Germinal center (tissue), 1 donor: ENCODE results near the gene PELI2.

Experiments used
- DNase-seq: peaks from one replicate; pipeline ENCODE4 v3.0.0; 2012; ENCODE audit warnings: mixed read lengths, low spot score

The PELI2 gene

DNA sequence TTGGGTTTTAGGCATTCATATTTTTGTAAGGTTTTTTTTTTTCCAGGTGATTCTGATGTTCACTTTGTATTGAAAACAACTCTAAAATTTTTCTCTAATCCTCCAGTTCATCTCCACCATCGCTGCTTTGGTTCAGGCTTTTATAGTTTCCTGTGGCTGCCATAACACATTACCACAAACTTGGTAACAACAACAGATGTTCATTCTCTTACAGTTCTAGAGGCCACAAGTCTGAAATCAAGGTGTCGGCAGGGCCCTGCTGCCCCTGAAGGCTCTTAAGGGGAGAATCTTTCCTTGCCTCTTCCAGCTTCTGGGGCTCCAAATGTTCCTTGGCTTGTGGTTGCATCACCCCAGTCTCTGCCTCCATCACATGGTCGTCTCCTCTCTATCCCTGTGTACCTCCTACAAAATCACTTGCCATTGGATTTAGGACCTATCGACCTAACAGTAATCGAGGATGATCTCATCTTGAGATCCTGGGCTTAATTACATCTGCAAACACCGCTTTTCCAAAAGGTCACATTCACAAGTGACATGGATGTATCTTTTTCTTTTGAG lies 55.2 kb downstream of the PELI2 start:
- DNase-seq: no peak

- no peak for DNase-seq
These were observed 57.6 kb downstream of the PELI2 start for GRCh38 chr14:56175773-56176172.

DNA sequence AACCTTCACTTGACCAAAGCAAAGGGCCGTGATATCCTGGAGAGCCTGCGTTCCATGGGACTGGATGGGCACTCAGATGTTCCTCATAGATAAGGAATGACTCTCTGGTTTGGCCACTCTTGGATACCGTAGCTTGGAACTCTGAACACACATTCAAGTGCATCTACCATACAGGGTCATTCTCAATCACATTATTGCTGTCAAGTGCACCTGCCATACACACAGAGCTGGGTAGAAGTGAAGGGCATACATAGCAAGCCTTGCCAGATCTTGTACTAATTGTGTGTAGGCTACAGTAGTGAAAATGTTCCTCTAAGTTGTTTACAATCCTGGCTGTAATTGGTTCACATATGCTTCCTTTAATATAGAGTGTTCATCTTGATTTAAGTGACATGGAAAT lies 58.3 kb downstream of the PELI2 start:
- no peak for DNase-seq

DNA sequence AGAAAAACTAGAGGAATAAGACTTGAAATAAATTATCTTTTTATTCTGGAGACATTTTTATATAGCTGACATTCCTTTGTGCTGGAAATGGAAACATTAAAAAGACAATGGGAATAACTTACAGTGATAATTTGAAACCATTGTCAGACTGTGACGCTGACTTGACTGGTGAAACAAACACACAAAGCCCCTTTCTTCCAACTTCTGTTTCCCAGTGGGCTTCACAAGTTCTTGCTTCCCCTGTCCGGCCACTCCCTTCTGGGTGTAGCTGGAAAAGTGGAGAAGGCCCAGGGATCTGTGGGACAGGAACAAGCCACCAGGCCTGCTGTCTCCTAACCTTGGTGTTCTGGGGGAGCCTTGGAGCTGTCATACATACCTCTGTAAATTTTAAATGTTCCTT lies 58.8 kb downstream of the PELI2 start:
- no peak for DNase-seq

DNA sequence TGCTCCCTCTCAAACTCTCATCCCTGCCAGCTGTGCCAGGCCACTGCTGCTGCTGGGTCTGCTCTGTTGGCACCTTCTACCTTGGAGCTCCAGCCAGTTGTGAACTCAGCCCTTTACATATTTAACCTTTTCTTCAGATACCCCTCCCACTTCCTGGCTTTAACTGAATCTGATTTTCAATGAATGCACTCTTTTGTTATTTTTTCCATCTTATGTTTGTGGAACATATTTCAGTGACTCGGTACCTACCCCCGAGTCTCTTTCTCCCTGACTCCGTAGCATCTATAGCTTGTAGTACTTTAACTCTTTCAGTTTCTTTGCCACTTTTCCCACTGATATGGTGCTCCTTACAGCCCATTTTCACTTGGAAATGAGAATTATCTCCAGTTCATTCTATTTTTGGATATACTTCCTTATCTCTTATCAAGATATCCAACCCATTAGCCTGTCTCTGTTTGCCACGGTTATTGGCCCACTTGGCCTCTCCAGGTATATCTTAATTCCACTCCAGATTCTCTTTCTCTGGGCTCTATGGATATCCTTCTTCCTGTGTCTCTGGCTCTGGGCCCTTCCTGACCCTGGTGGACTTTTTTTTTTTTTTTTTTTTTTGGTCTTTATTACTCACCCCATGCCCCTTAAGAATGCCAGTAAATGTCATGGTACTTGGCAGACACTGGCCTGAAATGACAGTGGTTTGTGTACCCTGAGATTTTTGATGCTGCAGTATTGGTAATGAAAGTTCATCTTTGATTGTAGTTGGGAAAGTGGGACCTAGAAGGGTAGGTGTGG lies 62.7 kb downstream of the PELI2 start:
- no peak for DNase-seq

GRCh38 chr14:56181681-56182085 lies 63.5 kb downstream of the PELI2 start:
- DNase-seq: no peak

- no peak for DNase-seq
These were observed 64.2 kb downstream of the PELI2 start for GRCh38 chr14:56182410-56182809.

DNA sequence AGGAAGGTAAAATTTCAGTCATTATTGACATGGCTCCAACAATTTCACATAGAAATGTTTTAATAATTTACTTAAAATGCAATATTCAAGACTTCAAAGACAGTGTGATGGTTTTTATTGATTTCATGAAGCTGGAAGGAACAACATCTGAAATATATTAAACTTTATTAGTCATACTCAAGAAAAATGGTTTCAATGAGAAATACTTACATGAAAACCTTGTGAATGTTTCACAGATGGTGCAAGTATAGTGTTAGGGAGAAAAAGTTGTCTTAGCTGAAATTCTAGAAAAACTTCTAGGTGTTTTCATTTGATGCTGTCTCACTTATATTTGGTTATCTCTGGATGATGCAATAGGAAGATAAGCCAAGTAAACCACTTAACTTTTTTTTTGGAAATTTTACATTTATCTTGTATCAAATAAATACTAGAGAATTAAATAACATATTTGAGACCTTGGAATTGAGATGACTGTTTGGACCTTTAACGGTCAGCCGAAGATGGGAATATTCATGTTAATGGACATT lies 65.5 kb downstream of the PELI2 start:
- no peak for DNase-seq

DNA sequence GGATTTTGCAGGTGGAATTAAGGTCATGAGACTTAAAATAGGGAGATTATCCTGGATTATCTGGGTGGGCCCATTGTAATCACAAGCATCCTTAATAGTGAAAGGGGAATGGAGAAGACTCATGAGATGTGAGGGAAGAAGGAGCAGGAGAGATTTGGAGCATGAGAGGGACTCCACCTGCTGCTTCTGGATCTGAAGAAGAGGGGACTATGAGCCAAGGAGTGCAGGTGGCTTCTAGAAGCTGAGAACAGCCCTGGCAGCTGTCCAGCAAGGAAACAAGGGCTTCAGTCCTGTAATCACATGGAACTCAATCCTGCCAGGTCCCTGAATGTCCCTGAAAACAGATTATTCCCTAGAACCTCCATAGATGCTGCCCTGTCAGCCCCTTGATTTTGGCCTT lies 67.8 kb downstream of the PELI2 start:
- no peak for DNase-seq

GRCh38 chr14:56187736-56188135 lies 69.5 kb downstream of the PELI2 start:
- no peak for DNase-seq

GRCh38 chr14:56189307-56189706 lies 71.1 kb downstream of the PELI2 start:
- no peak for DNase-seq

- DNase-seq: no peak
These were observed 75.1 kb downstream of the PELI2 start for GRCh38 chr14:56193347-56193746.

DNA sequence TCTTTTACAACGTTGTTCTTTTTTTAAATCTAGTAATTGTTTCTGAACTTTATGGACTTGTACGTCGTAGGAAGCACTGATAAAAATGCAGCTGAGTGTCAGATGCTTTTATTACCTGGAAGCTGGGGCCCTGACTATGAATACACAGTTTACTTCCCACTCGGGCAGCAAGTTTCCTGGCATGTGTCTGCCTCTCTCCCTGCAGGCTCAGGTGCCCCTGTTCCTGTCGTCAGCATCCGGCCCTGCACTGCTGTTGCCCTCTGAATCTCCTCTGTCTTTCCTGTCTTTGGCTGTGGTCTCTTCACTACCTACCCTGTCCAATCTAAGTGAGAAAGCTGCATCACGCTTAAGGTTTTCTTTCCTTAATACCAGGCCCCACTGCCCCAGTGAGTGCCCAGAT lies 75.8 kb downstream of the PELI2 start:
- no peak for DNase-seq

- DNase-seq: no peak
These were observed 77.0 kb downstream of the PELI2 start for GRCh38 chr14:56195223-56195622.

DNA sequence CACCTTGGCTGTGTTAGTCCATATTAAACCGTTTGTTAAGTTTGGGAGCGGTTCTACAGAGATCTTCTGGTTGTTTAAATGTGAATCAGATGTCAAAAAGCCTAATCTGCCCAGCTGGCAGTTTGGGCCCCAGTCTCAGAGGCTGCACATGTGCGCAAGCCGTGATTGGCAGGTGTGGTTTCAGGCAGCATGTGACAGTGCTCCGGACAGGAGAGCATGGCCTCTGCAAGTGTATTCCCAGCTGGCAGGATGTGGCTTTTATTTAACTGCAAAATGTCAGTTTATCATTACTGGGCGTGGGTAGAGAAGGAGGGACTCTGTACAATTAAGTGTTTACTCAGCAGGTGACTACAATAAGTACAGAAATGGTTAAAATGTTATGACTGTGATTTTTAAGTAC lies 77.5 kb downstream of the PELI2 start:
- DNase-seq: peak; percentile 17

DNA sequence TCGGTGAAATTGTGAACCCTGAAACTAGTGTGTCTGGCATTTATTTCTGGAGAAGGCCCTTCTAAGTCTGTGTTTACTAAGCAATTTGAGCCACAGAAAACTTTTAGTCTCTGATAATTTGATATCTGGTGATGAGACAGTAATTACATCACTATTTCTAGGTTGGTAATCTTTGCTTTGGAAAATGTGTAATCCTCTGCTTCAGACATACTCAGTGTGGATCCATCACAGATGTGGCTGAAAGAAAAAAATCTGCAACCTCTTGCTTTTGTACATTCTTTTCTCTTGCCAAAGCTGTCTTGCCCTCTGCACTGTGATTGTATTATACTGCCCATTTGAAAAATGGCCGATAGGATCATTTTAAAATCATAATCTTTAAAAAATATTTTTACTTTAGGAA lies 78.1 kb downstream of the PELI2 start:
- DNase-seq: no peak

DNA sequence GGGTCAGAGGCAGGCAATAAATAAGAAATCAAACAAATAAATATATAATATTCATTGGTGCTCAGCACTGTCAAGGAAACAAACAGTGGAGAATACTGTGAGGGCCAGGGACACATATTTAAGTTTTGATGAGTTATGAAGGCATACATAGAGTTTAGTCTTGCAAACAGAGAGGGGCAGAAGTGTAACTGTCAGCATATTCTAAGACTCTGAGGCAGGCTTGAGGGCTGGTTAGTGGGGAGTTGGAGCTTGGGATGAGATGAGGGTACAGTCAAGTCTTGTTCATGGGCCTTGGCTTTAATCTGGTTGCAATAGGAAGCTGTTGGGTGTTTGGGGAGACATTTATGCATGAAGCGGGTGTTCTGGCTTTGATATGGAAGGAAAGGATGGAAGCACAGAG lies 78.9 kb downstream of the PELI2 start:
- DNase-seq: no peak

DNA sequence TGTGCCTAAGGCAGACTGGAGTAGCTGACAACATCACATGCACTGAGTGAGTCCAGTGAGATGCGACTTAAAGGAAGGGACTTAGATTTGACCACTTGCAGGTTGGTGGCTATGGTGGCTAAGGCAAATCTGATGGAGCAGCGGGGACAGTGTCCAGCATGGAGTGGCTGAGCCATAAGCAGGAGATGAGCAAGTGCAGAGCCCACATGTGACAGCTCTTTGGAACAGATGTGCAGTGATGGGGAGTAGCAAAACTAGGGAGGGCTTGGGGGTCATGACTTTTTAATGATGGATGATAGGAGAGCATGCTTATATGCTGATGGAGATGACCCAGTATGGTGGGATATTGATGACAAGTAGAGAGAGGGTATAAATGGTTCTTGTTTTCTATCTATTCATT lies 80.2 kb downstream of the PELI2 start:
- no peak for DNase-seq

- DNase-seq: no peak
These were observed 81.1 kb downstream of the PELI2 start for GRCh38 chr14:56199095-56199981.

- no peak for DNase-seq
These were observed 81.9 kb downstream of the PELI2 start for GRCh38 chr14:56199982-56200577.

GRCh38 chr14:56202256-56202655 lies 84.0 kb downstream of the PELI2 start:
- DNase-seq: no peak

GRCh38 chr14:56205881-56206280 lies 87.7 kb downstream of the PELI2 start:
- no peak for DNase-seq
